NCI-H2196 (cell line): ENCODE measurements around the gene SP110.
"Not testable (repeated sequence)": the region's sequence is repeated elsewhere in the genome, so short reads cannot be mapped to it uniquely, and the experiment has no call there.

Experiments used
- DNase-seq: peaks from one replicate; lab custom pipeline; 2025; ENCODE audit not compliant: unreplicated experiment; lab: John Stamatoyannopoulos, UW

The SP110 gene

DNA sequence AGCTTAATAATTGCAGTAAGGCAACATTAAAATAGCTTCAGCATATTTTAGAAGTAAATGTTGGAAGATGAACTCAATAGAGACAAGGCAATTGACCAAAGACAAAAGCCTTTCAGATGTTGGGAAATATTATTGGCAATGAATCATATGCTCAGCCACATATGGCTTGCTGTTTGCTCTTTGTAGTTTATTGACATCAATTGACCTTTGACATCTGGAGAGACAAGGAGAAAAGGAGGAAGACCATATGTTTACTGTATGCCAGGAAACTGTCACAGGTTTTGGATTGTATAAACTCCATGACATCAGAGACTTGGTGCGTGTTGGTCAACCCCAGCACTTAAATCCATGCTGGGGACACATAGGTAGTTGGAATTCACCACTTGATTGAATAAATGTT, 90.4 kb downstream of the SP110 start:
- DNase-seq: no peak

DNA sequence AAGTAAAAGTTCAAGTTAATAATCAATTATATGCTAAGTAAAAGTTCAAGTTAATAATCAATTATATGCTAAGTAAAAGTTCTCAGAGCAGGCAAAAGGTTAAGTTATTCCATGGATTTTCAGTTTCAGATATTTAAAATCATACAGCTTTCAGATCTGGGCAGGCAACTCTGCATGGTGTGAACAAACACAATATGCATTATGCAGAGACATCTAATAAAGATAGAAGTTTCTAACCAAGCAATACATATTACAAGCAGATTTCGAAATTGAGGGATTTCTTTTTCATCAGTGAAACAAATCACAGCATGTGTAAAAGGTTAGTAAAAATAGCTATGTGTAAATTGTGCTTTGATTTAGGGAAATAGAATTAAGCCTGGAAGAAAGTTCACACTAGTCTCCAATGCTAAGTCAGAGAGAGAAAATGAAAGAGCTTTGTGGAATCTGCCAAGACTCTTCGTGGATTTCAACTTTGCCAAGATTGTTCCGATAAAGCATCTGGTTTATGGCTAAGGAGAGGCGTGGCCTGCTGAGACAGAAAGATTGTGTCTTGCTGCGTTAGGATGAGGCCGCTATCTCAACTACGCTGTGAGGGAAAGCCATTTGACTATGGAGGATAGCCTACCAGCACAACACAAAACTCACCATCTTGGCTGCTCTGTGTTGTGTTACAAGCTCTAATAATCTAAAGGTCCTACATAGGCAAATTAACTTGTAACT, 91.0 kb downstream of the SP110 start:
- DNase-seq: no peak

GRCh38 chr2:230127195-230127594, 92.6 kb downstream of the SP110 start:
- DNase-seq: no peak

- no peak for DNase-seq
Observed at GRCh38 chr2:230124757-230125431, 94.9 kb downstream of the SP110 start.

DNA sequence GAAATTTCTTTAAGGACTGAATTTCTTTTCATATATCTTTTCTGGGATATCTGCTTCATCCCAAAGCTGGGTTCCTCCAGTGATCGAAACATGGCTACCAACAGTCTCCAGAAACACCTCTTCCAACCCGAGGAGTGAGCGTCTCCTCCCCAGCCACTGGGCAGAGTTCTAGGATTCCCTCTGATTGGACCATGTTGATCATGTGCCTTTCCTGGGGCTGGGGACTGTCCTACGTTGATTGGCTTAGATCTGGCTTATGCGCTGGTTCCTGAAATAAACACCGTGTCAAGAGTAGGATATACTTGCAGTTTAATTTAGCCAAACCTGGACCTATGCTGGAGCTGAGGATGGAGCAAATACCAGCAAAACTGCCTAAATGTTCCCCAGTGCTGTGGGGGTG, 95.5 kb downstream of the SP110 start:
- no peak for DNase-seq

DNA sequence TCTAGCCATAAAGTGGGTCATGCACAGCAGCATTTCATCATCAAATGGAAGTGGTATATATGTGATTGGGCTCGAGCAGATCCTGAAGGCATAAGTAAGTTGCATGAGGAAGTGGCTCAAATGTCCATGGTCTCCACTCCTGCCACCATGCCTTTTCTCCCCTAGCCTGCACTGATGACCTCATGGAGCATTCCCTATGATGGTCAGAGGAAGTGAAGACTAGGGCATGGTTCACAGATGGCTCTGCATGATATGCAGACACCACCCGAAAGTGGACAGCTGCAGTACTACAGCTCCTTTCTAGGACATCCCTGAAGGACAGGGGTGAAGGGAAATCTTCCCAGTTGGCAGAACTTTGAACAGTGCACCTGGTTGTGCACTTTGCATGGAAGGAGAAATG, 99.4 kb downstream of the SP110 start:
- not testable (repeated sequence) for DNase-seq

DNA sequence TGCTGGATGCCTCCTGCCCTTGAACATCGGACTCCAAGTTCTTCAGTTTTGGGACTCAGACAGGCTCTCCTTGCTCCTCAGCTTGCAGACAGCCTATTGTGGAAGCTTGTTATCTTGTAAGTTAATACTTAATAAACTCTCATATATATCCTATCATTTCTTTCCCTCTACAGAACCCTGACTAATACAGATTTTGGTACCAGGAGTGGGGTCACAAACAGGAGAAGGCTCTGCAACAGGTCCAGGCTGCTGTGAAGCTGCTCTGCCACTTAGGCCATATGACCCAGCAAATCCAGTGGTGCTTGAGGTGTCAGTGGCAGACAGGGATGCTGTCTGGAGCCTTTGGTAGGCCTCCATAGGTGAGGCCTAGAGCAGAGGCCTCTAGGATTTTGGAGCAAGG, 100.0 kb downstream of the SP110 start:
- not testable (repeated sequence) for DNase-seq
